ENCODE measurements around the gene KLHL15. TPM values are rescaled to one million over a fixed set of nuclear protein-coding genes. Genes with fewer than 3 reads are reported as not detected.

The KLHL15 gene
- total RNA-seq = 6.1 and 8.2 TPM in 2 replicates

GRCh38 chrX:24027086-24027485 is at the start of gene KLHL15:
Gene KLHL15, minus strand, starts transcription at chrX:24027186. Its CDS starts 20,493 bp downstream, at chrX:24006693.

GRCh38 chrX:24054182-24055042 is 27.4 kb upstream of the KLHL15 start, which contains the start of gene EIF2S3:
Gene EIF2S3, plus strand, starts transcription at chrX:24054956. Its CDS starts 13 bp downstream, at chrX:24054969.

Other genes starting within 250 kb of the KLHL15 start
- 128 and 137 TPM in 2 replicates for gene SAT1, start 244.0 kb downstream of the KLHL15 start, total RNA-seq
- gene APOO, start 119.2 kb downstream of the KLHL15 start, total RNA-seq = 5.1 and 7.4 TPM in 2 replicates
- gene CXorf58, start 119.2 kb downstream of the KLHL15 start, total RNA-seq = under 0.01 TPM in 2 replicates
- 233 and 239 TPM in 2 replicates for gene EIF2S3, start 27.8 kb upstream of the KLHL15 start, total RNA-seq
- 28.4 and 44.2 TPM in 2 replicates for gene ZFX, start 122.5 kb upstream of the KLHL15 start, total RNA-seq

Measured in bronchial smooth muscle cell (primary cell).